Activated T-helper 17 cell treated with anti-CD3 and anti-CD28 coated beads, Interleukin-2, amount 50 U/mL, for 72 hours (primary cell): ENCODE results near the gene HLX. TPM values are rescaled to one million over a fixed set of nuclear protein-coding genes. Genes with fewer than 3 reads are reported as not detected.
A peak's percentile ranks its signal among the peaks of the same experiment; 100 is the strongest.

Experiments used
- ATAC-seq: fragments of 150-1000 bp; cut with Tn5 transposase; replicated peaks from 2 replicates; pipeline ENCODE4 v1.10.0; 2021; ENCODE audit warnings: mild to moderate bottlenecking, moderate library complexity
- H3K27ac Mint-ChIP-seq: one replicate; pipeline ENCODE4 v1.8.0; 2022; ENCODE audit warnings: mixed read lengths
- H3K27me3 Mint-ChIP-seq: one replicate; pipeline ENCODE4 v1.8.0; 2022; ENCODE audit warnings: mixed read lengths
- H3K36me3 Mint-ChIP-seq: one replicate; pipeline ENCODE4 v1.8.0; 2022; ENCODE audit warnings: low read depth, mild to moderate bottlenecking, mixed read lengths
- H3K4me1 Mint-ChIP-seq: one replicate; pipeline ENCODE4 v1.8.0; 2022; ENCODE audit warnings: mixed read lengths
- H3K4me3 Mint-ChIP-seq: one replicate; pipeline ENCODE4 v1.8.0; 2022; ENCODE audit warnings: mild to moderate bottlenecking, mixed read lengths
- H3K9me3 Mint-ChIP-seq: one replicate; pipeline ENCODE4 v1.8.0; 2022; ENCODE audit warnings: mixed read lengths
- total RNA-seq, 2 donors: library from RNA; stranded (reverse); gene quantifications; one replicate each; pipeline ENCODE4 v1.2.3, GENCODE V29; 2022

The HLX gene, protein sequence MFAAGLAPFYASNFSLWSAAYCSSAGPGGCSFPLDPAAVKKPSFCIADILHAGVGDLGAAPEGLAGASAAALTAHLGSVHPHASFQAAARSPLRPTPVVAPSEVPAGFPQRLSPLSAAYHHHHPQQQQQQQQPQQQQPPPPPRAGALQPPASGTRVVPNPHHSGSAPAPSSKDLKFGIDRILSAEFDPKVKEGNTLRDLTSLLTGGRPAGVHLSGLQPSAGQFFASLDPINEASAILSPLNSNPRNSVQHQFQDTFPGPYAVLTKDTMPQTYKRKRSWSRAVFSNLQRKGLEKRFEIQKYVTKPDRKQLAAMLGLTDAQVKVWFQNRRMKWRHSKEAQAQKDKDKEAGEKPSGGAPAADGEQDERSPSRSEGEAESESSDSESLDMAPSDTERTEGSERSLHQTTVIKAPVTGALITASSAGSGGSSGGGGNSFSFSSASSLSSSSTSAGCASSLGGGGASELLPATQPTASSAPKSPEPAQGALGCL
- 1 to 10 TPM in 1 of 2 donors, under 1 TPM in 1; 0.11 to 4.1 TPM for total RNA-seq

DNA sequence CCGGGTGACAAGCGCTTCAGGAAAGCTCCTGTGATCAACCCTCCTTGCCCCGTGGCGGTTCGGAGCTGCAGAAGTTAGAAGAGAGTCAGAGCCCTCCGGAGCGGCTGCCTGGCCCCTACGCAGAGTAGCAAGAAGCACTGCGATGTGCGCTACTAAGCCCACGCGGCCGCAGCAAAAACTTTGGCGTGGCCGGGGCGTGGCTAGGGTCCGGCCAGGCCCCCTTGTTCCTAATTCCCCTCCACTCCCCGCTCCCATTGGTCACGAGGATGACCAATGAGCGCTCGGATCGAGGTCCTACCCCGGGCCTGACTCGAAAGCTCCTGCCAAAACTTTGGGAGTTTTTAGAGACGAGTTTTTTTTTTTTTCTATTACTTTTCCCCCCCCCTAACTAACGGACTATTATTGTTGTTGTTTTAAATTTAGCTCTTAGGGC lies at the start of gene HLX:
Gene HLX (plus strand): TSS at position 368 of the 433 bp plus-strand sequence. CDS start 415 bp downstream, outside the sequence.
- Mint-ChIP-seq H3K4me3 (peak within 1 kb of the TSS; percentile 75), H3K27me3 (peaks cover 67% of the 10 kb centered on the region), H3K27ac (no peak within 1 kb of the TSS), H3K4me1 (peaks cover 19% of the 10 kb centered on the region), H3K9me3 (no peaks in the 10 kb centered on the region), H3K36me3 (peaks cover 7% of the 10 kb centered on the region)
- ATAC-seq = peak; percentile 54

GRCh38 chr1:220833436-220833835 lies 45.8 kb upstream of the HLX start:
- H3K4me1 Mint-ChIP-seq = no peaks in the 10 kb centered on the region
- H3K9me3 Mint-ChIP-seq = no peaks in the 10 kb centered on the region
- no peaks in the 10 kb centered on the region for H3K36me3 Mint-ChIP-seq
- no peak overlapping the region for H3K4me3 Mint-ChIP-seq
- no peak for ATAC-seq
- H3K27me3 Mint-ChIP-seq = peaks cover 22% of the 10 kb centered on the region
- H3K27ac Mint-ChIP-seq = no peak overlapping the region

DNA sequence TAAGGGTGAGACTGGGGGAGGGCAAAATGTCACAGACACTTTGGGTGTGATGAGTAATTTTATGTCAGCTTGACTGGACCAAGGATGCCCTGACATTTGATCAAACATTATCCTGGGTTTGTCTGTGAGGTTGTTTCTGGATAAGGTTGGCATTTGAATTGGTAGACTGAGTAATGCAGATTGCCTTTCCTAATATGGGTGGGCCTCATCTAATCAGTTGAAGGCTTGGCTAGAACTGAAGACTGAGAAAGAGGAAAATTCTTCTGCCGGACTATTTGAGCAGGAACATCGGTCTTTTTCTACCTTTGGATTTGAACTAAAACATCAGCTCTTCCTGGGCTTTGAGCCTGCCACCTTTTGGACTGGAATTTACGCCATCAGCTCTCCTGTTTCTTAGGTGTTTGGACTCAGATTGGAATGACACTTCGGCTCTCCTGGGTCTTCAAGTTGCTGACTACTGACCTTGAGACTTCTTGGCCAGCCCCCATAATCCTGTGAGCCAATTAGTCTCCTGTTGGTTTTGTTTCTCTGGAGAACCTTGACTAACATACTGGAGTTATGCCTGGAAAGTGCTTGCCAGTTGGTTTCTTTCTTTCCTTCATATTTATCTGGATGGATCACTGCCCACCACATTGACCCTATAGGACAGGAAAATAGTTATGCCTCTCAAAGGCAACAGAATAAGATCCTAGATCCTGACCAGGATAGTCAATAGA lies 44.9 kb upstream of the HLX start:
- H3K4me3 Mint-ChIP-seq = no peak overlapping the region
- H3K36me3 Mint-ChIP-seq = no peaks in the 10 kb centered on the region
- no peak overlapping the region for H3K27ac Mint-ChIP-seq
- H3K4me1 Mint-ChIP-seq = no peaks in the 10 kb centered on the region
- peaks cover 18% of the 10 kb centered on the region for H3K27me3 Mint-ChIP-seq
- no peak for ATAC-seq
- no peaks in the 10 kb centered on the region for H3K9me3 Mint-ChIP-seq

DNA sequence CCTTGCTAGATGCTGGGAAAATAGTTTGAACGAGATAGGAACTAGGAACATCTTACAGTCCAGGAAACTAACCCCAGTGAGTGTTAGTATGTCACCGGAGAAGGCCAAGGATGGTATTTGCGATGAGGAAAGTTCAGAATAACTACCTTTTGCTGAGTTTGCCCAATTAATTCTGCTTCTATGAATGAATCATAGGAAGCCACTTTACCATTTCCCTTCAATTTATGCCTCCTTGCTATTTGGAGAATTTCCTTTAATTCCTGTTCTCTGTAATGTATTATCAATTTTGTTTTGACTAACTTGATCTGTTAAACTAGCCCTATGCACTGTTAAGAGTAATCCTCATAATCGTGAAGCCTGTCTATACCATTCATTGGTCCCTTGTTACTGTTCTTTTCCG lies 40.7 kb upstream of the HLX start:
- no peak overlapping the region for H3K4me3 Mint-ChIP-seq
- no peak for ATAC-seq
- H3K9me3 Mint-ChIP-seq = no peaks in the 10 kb centered on the region
- no peak overlapping the region for H3K27ac Mint-ChIP-seq
- H3K36me3 Mint-ChIP-seq = no peaks in the 10 kb centered on the region
- no peaks in the 10 kb centered on the region for H3K4me1 Mint-ChIP-seq
- peaks cover 14% of the 10 kb centered on the region for H3K27me3 Mint-ChIP-seq

- no peaks in the 10 kb centered on the region for H3K9me3 Mint-ChIP-seq
- H3K27me3 Mint-ChIP-seq = peaks cover 15% of the 10 kb centered on the region
- H3K4me1 Mint-ChIP-seq = no peaks in the 10 kb centered on the region
Measured at GRCh38 chr1:220839474-220839873, 39.8 kb upstream of the HLX start.

GRCh38 chr1:220841293-220841692 lies 38.0 kb upstream of the HLX start:
- Mint-ChIP-seq H3K27ac (no peak overlapping the region), H3K4me3 (no peak overlapping the region), H3K36me3 (no peaks in the 10 kb centered on the region), H3K27me3 (peaks cover 10% of the 10 kb centered on the region), H3K9me3 (no peaks in the 10 kb centered on the region), H3K4me1 (no peaks in the 10 kb centered on the region)
- no peak for ATAC-seq

More at GRCh38 chr1:220839474-220839873, 39.8 kb upstream of the HLX start:
- H3K4me3 Mint-ChIP-seq = no peak overlapping the region
- no peak overlapping the region for H3K27ac Mint-ChIP-seq
- no peak for ATAC-seq
- no peaks in the 10 kb centered on the region for H3K36me3 Mint-ChIP-seq

GRCh38 chr1:220843481-220844011 lies 35.7 kb upstream of the HLX start:
- H3K9me3 Mint-ChIP-seq = no peaks in the 10 kb centered on the region
- H3K4me3 Mint-ChIP-seq = no peak overlapping the region
- no peak for ATAC-seq
- no peaks in the 10 kb centered on the region for H3K4me1 Mint-ChIP-seq
- H3K27me3 Mint-ChIP-seq = peaks cover 7% of the 10 kb centered on the region
- H3K27ac Mint-ChIP-seq = no peak overlapping the region
- no peaks in the 10 kb centered on the region for H3K36me3 Mint-ChIP-seq

DNA sequence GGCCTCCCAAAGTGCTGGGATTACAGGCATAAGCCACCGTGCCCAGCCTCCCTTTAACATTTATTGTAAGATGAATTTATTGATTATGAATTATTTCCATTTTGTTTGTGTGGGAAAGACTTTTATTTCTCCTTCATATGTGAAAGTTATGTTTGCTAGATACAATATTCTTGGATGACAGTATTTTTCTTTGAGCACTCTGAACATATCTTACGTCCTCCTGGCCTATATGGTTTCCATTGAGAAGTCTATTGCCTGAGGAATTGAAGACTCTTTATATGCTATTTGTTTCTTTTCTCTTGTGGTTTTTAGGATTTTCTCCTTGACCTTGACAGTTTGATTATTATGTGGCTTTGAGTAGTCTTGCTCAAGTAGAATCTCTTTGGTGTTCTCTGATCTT lies 26.8 kb upstream of the HLX start:
- Mint-ChIP-seq H3K27ac (no peak overlapping the region), H3K36me3 (no peaks in the 10 kb centered on the region), H3K9me3 (peaks cover 18% of the 10 kb centered on the region), H3K4me3 (no peak overlapping the region), H3K4me1 (no peaks in the 10 kb centered on the region), H3K27me3 (peaks cover 7% of the 10 kb centered on the region)
- no peak for ATAC-seq

- no peaks in the 10 kb centered on the region for H3K4me1 Mint-ChIP-seq
- peaks cover 64% of the 10 kb centered on the region for H3K27me3 Mint-ChIP-seq
- ATAC-seq = no peak
- no peaks in the 10 kb centered on the region for H3K9me3 Mint-ChIP-seq
- no peaks in the 10 kb centered on the region for H3K36me3 Mint-ChIP-seq
- no peak overlapping the region for H3K4me3 Mint-ChIP-seq
- no peak overlapping the region for H3K27ac Mint-ChIP-seq
Measured at GRCh38 chr1:220872296-220872695, 6.9 kb upstream of the HLX start.

GRCh38 chr1:220873087-220873486 lies 6.2 kb upstream of the HLX start:
- H3K9me3 Mint-ChIP-seq = no peaks in the 10 kb centered on the region
- no peak overlapping the region for H3K4me3 Mint-ChIP-seq
- no peaks in the 10 kb centered on the region for H3K36me3 Mint-ChIP-seq
- H3K27ac Mint-ChIP-seq = no peak overlapping the region
- ATAC-seq = no peak
- peaks cover 68% of the 10 kb centered on the region for H3K27me3 Mint-ChIP-seq
- H3K4me1 Mint-ChIP-seq = peaks cover 5% of the 10 kb centered on the region

DNA sequence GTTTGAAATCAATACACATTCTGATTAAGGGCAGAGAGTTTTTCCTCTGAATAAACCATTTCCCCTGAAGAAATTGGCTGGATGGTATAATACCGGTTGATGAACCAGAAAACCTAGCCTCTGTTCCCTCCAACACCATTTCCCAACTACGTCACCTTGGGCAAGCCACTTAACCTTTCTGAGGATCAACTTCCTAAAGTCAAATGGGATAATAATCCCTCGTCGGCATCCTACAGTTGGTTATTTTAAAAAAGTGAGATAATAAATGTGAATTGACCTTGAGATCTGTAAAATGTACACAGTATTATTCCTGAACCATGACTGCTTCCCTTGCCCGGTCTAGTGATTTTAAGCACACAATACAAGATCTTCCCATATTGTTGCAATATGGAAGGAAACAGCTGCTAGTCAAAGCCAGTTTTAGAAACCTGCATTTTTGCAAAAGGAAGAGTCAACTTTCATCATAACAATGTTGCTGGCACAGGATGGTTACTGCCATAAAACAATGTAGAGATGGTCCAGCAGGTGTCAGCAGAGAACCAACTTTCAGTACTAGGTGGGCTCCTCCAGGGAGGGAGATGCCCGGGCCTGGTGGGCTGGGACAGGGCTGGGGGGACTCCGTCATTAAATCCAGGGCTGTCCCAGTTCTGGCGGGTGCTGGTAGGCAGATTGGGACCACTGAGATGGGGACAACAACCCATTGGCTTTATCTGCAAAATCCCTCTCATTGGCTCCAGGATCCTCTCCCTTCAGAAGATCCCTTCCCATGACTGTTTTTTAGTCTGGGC lies 5.2 kb upstream of the HLX start:
- Mint-ChIP-seq H3K9me3 (no peaks in the 10 kb centered on the region), H3K4me1 (peaks cover 11% of the 10 kb centered on the region), H3K36me3 (peaks cover 7% of the 10 kb centered on the region), H3K27ac (no peak overlapping the region), H3K4me3 (no peak overlapping the region), H3K27me3 (peaks cover 69% of the 10 kb centered on the region)
- no peak for ATAC-seq

- Mint-ChIP-seq H3K4me3 (no peak overlapping the region), H3K27me3 (peaks cover 65% of the 10 kb centered on the region), H3K36me3 (peaks cover 7% of the 10 kb centered on the region), H3K27ac (no peak overlapping the region), H3K4me1 (peaks cover 11% of the 10 kb centered on the region), H3K9me3 (no peaks in the 10 kb centered on the region)
- ATAC-seq = no peak
Measured at GRCh38 chr1:220875260-220875659, 4.0 kb upstream of the HLX start.

GRCh38 chr1:220876511-220877376 lies 2.5 kb upstream of the HLX start:
- no peak for ATAC-seq
- no peak overlapping the region for H3K27ac Mint-ChIP-seq
- H3K27me3 Mint-ChIP-seq = peaks cover 74% of the 10 kb centered on the region
- peaks cover 19% of the 10 kb centered on the region for H3K4me1 Mint-ChIP-seq
- H3K36me3 Mint-ChIP-seq = peaks cover 7% of the 10 kb centered on the region
- no peaks in the 10 kb centered on the region for H3K9me3 Mint-ChIP-seq
- no peak overlapping the region for H3K4me3 Mint-ChIP-seq
